WI38 (cell line): ENCODE data around the gene CXCR4.

Source experiments
- H3K4me3 ChIP-seq: 2 replicates; pipeline ENCODE4 v1.5.1; 2011; ENCODE audit warnings: low read depth, mild to moderate bottlenecking, control low read depth, low read length
- CTCF ChIP-seq: IDR thresholded peaks from 2 replicates; pipeline ENCODE4 v1.5.1; 2012; ENCODE audit warnings: low read depth, mild to moderate bottlenecking, control low read depth, low read length

Gene CXCR4

GRCh38 chr2:136131484-136131960 lies 13.6 kb upstream of the CXCR4 start:
- no peak for TF ChIP-seq CTCF
- no peak overlapping the region for H3K4me3 ChIP-seq

DNA sequence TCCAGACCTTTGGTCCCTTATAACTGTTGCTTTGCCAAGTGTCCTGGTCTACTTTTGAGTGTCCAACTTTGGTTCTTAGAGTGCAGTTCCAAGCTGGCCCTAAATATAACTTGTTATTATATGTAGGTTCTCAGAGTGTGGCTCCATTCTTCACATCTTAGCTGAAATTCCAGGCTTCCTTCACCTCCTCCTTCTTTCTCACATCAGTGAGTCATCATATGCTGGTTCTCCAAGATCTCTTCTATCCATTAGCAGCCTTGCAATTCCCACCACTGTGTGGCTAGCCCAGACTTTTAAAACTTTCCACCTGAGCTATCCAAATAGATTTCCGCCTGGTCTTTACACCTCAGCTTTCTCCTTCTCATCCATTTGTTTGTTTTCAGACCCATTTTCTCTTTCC lies 12.6 kb upstream of the CXCR4 start:
- TF ChIP-seq CTCF = no peak
- H3K4me3 ChIP-seq = no peak overlapping the region

DNA sequence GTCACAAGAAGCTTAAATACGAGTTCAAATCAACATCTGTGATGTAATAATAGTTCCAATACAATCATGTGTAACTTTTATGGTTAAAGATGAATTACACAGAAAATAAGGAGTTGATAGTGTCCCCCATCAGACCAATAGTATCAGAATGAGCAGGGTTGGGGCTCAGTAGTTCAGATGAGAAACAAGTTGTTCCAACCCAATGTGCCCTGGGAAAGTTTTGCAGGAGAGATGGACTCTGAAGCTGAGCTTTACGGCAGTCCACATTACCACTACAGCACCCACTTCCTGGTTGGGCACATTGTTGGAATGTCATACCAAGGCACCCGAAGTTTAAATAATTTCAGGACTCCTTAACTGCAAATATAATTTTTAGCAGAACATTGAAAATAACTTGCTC lies 12.1 kb upstream of the CXCR4 start:
- no peak overlapping the region for H3K4me3 ChIP-seq
- TF ChIP-seq CTCF = no peak

DNA sequence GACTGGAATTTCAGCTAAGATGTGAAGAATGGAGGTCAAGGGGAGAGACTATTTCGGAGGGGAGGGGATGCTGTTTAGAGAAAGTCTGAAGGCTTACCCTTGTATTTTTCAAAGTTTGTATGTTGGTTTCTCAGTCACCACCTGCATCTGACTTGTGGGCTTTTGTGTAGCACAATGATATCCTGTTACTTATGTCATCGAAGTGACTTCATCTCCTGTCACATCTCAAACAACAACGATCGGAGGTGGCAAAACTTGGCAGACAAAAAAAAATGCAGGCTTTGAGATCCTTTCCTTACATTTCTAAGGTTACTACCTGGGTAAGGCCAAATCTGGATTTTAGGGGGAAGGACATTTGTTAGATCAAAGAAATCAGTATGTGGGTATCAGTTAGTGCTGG lies 11.7 kb upstream of the CXCR4 start:
- no peak overlapping the region for H3K4me3 ChIP-seq
- TF ChIP-seq CTCF = no peak

DNA sequence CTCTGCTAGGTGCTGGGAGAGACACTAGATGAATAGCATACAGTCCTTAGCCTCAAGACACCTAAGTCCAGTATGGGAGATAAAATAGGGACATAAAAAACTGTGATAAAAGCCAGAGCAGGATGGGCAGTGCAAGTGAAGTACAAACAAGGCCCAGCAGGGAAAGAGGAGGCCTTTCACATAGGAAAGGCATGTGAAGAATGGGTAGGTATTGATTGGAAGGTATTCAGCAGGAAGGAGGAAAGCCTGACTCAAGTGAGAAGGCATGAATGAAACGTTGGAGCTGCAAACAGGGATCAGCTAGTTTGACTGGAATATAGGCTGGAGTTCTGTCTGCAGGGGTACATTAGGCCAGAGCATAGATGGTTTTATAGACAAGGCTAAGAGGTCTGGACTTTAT lies 11.0 kb upstream of the CXCR4 start:
- TF ChIP-seq CTCF = no peak
- H3K4me3 ChIP-seq = no peak overlapping the region

- no peak overlapping the region for H3K4me3 ChIP-seq
- no peak for TF ChIP-seq CTCF
These were observed 10.4 kb upstream of the CXCR4 start for GRCh38 chr2:136128366-136128765.

- no peak for TF ChIP-seq CTCF
- H3K4me3 ChIP-seq = no peak overlapping the region
These were observed 9.4 kb upstream of the CXCR4 start for GRCh38 chr2:136127356-136127755.
